Body of pancreas (tissue), 4 donors: Measurements from ENCODE around the gene IL6R. TPM values are rescaled to one million over a fixed set of nuclear protein-coding genes. Genes with fewer than 3 reads are reported as not detected.

Experiments
- ATAC-seq: fragments of 150-250 bp; one replicate; pipeline ENCODE4 v1.9.1; 2016
- DNase-seq, 4 donors: peaks; one replicate each; pipeline ENCODE4 v3.0.0-alpha.2; 2019
- H3K27ac ChIP-seq, 4 donors: fragments of 200-600 bp; sonication (generic); 1 replicate in 3 of 4; 2 replicates in 1 of 4; pipeline versions ENCODE4 v1.5.1 to v1.6.1; 2016 to 2019; ENCODE audit warnings: mild to moderate bottlenecking in 1 of 4, mixed read lengths in 1 of 4, moderate library complexity in 1 of 4
- H3K27me3 ChIP-seq, 2 donors: fragments of 200-600 bp; sonication (generic); one replicate each; pipeline ENCODE4 v1.6.0; 2016; ENCODE audit warnings: mild to moderate bottlenecking in 1 of 2
- H3K36me3 ChIP-seq, 2 donors: fragments of 200-600 bp; sonication (generic); replicated peaks in 1 of 2; 2 replicates each; pipeline ENCODE4 v1.5.1; 2016; ENCODE audit warnings: low read depth in 2 of 2; ENCODE audit not compliant: insufficient read depth in 1 of 2
- H3K4me1 ChIP-seq: fragments of 200-600 bp; sonication (generic); one replicate; pipeline ENCODE4 v1.6.0; 2016
- H3K4me3 ChIP-seq, 2 donors: fragments of 200-600 bp; sonication (generic); 1 replicate in 1 of 2; 2 replicates in 1 of 2; pipeline ENCODE4 v1.5.1; 2016 to 2019
- H3K9me3 ChIP-seq, 3 donors: fragments of 200-600 bp; sonication (generic); 1 replicate in 2 of 3; 2 replicates in 1 of 3; pipeline ENCODE4 v1.5.1; 2016
- CTCF ChIP-seq, 7 experiments: fragments of 450-650 bp in 4 of 7; fragments of 200-600 bp in 3 of 7; sonication (generic) in 3 of 7; IDR thresholded peaks; one replicate each; pipeline ENCODE4 v1.5.1; 2016 to 2019; ENCODE audit warnings: antibody characterized with exemption in 7 of 7
- POLR2A ChIP-seq, 3 donors: fragments of 450-650 bp; IDR thresholded peaks; one replicate each; pipeline ENCODE4 v1.6.1; 2016; ENCODE audit warnings: antibody characterized with exemption in 3 of 3, mild to moderate bottlenecking in 2 of 3
- WGBS, 2 donors: methylation state at CpG; one replicate each; pipeline ENCODE4 v1.1.5; 2017; 5-methylcytosine and 5-hydroxymethylcytosine counted together
- intact Hi-C: fragments of 100-400 bp; cut with DNase I; formaldehyde crosslinking; loops from one replicate; pipeline ENCODE4 v1.15.1; 2023
- total RNA-seq, 2 donors: library from RNA; depleted of rRNA; stranded (reverse); fragments of >200 nt; gene quantifications; one replicate each; pipeline ENCODE4 v1.1.0, GENCODE V29; 2016

Gene IL6R
- total RNA-seq, 2 donors from 2014 or later = 5.9 to 13.5 TPM

- no peak overlapping the region for H3K27ac ChIP-seq
- ATAC-seq (no peak), DNase-seq (no peak)
- no peaks in the 10 kb centered on the region for H3K27me3 ChIP-seq
- WGBS, 2 donors = 79 to 86% methylated on average over 5 of the region's 5 CpGs
- intact Hi-C loops = no loop called here
- TF ChIP-seq POLR2A (IDR thresholded peaks at IDR 0.05) = no peak
- no peak for TF ChIP-seq CTCF (IDR thresholded peaks at IDR 0.05)
- no peaks in the 10 kb centered on the region for H3K9me3 ChIP-seq
- H3K4me3 ChIP-seq = no peak overlapping the region
- no peaks in the 10 kb centered on the region for H3K36me3 ChIP-seq
- no peaks in the 10 kb centered on the region for H3K4me1 ChIP-seq
These were observed 49.4 kb downstream of the IL6R start for GRCh38 chr1:154454386-154455120.

GRCh38 chr1:154456631-154457030 lies 51.5 kb downstream of the IL6R start:
- no peak overlapping the region for H3K27ac ChIP-seq
- DNase-seq (no peak), ATAC-seq (no peak)
- intact Hi-C loops = no loop called here
- 75 to 84% methylated on average over 6 of the region's 6 CpGs for WGBS, 2 donors
- H3K36me3 ChIP-seq = no peaks in the 10 kb centered on the region
- no peaks in the 10 kb centered on the region for H3K4me1 ChIP-seq
- no peaks in the 10 kb centered on the region for H3K27me3 ChIP-seq
- TF ChIP-seq CTCF (IDR thresholded peaks at IDR 0.05) = no peak
- TF ChIP-seq POLR2A (IDR thresholded peaks at IDR 0.05) = no peak
- no peak overlapping the region for H3K4me3 ChIP-seq
- no peaks in the 10 kb centered on the region for H3K9me3 ChIP-seq

GRCh38 chr1:154459080-154459479 lies 53.9 kb downstream of the IL6R start:
- no peak for ATAC-seq

DNA sequence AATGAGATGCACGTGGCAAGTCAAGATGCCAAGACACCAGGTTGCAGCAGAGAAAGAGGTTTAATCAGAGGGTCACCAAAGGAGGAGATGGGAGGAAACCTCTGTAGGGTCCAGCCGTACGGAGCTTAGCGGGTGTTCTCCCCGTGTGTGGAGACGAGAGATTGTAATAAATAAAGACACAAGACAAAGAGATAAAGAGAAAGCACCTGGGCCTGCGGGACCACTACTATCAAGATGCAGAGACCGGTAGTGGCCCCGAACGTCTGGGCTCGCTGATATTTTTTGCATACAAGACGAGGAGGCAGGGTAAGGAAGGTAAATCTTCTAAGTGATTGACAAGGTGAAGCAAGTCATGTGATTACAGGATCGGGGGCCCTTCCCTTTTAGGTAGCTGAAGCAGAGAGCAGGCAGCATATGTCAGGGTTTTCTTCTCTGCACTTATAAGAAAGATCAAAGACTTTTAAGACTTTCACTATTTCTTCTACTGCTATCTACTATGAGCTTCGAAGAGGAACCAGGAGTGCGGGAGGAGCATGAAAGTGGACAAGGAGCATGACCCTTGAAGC lies 55.6 kb downstream of the IL6R start:
- DNase-seq (no peak), ATAC-seq (no peak)
- Histone ChIP-seq H3K27ac (no peak overlapping the region), H3K36me3 (no peaks in the 10 kb centered on the region), H3K27me3 (no peaks in the 10 kb centered on the region), H3K4me1 (no peaks in the 10 kb centered on the region), H3K4me3 (no peak overlapping the region), H3K9me3 (no peaks in the 10 kb centered on the region)
- TF ChIP-seq CTCF (IDR thresholded peaks at IDR 0.05) (no peak), POLR2A (IDR thresholded peaks at IDR 0.05) (no peak)
- intact Hi-C loops = no loop called here
- WGBS, 2 donors = 69 to 74% methylated on average over 15 of the region's 15 CpGs

More at GRCh38 chr1:154459080-154459479, 53.9 kb downstream of the IL6R start:
- no peaks in the 10 kb centered on the region for H3K4me1 ChIP-seq
- DNase-seq = no peak
- no peaks in the 10 kb centered on the region for H3K36me3 ChIP-seq
- intact Hi-C loops = no loop called here
- H3K27me3 ChIP-seq = no peaks in the 10 kb centered on the region
- no peak overlapping the region for H3K27ac ChIP-seq
- no peak for TF ChIP-seq POLR2A (IDR thresholded peaks at IDR 0.05)
- TF ChIP-seq CTCF (IDR thresholded peaks at IDR 0.05) = no peak
- no peaks in the 10 kb centered on the region for H3K9me3 ChIP-seq
- H3K4me3 ChIP-seq = no peak overlapping the region
